ENCODE results near the gene SYTL3. TPM values are rescaled to one million over a fixed set of nuclear protein-coding genes. Genes with fewer than 3 reads are reported as not detected.

The SYTL3 gene
- total RNA-seq, 5 donors from 2014 or later (not counting 1 experiment from before 2014, with no cell fraction given) = 14.4 to 45.6 (median 22.9) TPM

- 97% methylated on average over 3 of the region's 7 CpGs for WGBS (ENCODE audit: insufficient coverage)
- no peak overlapping the region for H3K27ac Mint-ChIP-seq
- POLR2A ChIA-PET = interaction anchor here in 1 of 2 donors (0.5 kb wide), 1 partner anchor 271 kb away, joined by 3 read pairs; no protein-coding TSS in a partner anchor
- no peak overlapping the region for H3K4me3 Mint-ChIP-seq
- H3K27me3 Mint-ChIP-seq = no peaks in the 10 kb centered on the region
- no peak for ATAC-seq (replicated peaks in 1 of 4)
- Histone ChIP-seq H3K4me3 (ENCODE audit: control insufficient read depth in 1 of 2, extremely low read depth in 1 of 2, low read length in 1 of 2) (no peak overlapping the region), H3K27me3 (replicated peaks in 1 of 2; ENCODE audit: control insufficient read depth in 2 of 2, extremely low read depth in 1 of 2, insufficient read depth in 2 of 2, low read length in 1 of 2) (no peaks in the 10 kb centered on the region), H3K27ac (ENCODE audit: low read length) (no peak overlapping the region), H3K4me1 (ENCODE audit: control insufficient read depth in 1 of 2, extremely low read depth in 1 of 2, insufficient read depth in 2 of 2, low read length in 2 of 2) (no peaks in the 10 kb centered on the region), H3K36me3 (ENCODE audit: control insufficient read depth in 2 of 2, extremely low read depth in 1 of 2, insufficient read depth in 1 of 2, low read length in 1 of 2) (peaks cover 21 to 85% of the 10 kb centered on the region in 2 donors), H3K9me3 (no peaks in the 10 kb centered on the region)
- no peak for DNase-seq
- no peaks in the 10 kb centered on the region for H3K9me3 Mint-ChIP-seq
- H3K4me1 Mint-ChIP-seq = peaks cover 8 to 23% (median 8%) of the 10 kb centered on the region in 3 donors
- H3K36me3 Mint-ChIP-seq = peaks cover 59% of the 10 kb centered on the region
- CTCF ChIA-PET = no interaction called here
These were observed 42.9 kb upstream of the SYTL3 start for GRCh38 chr6:158606935-158607334.

- H3K4me1 Mint-ChIP-seq = peaks cover 7 to 23% (median 8%) of the 10 kb centered on the region in 3 donors
- H3K27me3 Mint-ChIP-seq = no peaks in the 10 kb centered on the region
- peaks cover 61% of the 10 kb centered on the region for H3K36me3 Mint-ChIP-seq
- no peaks in the 10 kb centered on the region for H3K9me3 Mint-ChIP-seq
- no peak overlapping the region for H3K4me3 ChIP-seq (ENCODE audit: control insufficient read depth in 1 of 2, extremely low read depth in 1 of 2, low read length in 1 of 2)
- ATAC-seq (replicated peaks in 1 of 4) (no peak), DNase-seq (no peak)
- ChIA-PET POLR2A (interaction anchor here in 1 of 2 donors (0.5 kb wide), 1 partner anchor 270 kb away, joined by 3 read pairs; no protein-coding TSS in a partner anchor), CTCF (no interaction called here)
- WGBS (ENCODE audit: insufficient coverage) = 96% methylated on average over 13 of the region's 14 CpGs
- H3K27ac ChIP-seq (ENCODE audit: low read length) = no peak overlapping the region
- no peaks in the 10 kb centered on the region for H3K4me1 ChIP-seq (ENCODE audit: control insufficient read depth in 1 of 2, extremely low read depth in 1 of 2, insufficient read depth in 2 of 2, low read length in 2 of 2)
- no peaks in the 10 kb centered on the region for H3K27me3 ChIP-seq (replicated peaks in 1 of 2; ENCODE audit: control insufficient read depth in 2 of 2, extremely low read depth in 1 of 2, insufficient read depth in 2 of 2, low read length in 1 of 2)
- H3K9me3 ChIP-seq = no peaks in the 10 kb centered on the region
- peaks cover 21 to 85% of the 10 kb centered on the region in 2 donors for H3K36me3 ChIP-seq (ENCODE audit: control insufficient read depth in 2 of 2, extremely low read depth in 1 of 2, insufficient read depth in 1 of 2, low read length in 1 of 2)
- H3K4me3 Mint-ChIP-seq = no peak overlapping the region
- H3K27ac Mint-ChIP-seq = no peak overlapping the region
These were observed 42.3 kb upstream of the SYTL3 start for GRCh38 chr6:158607411-158608170.

- H3K36me3 ChIP-seq (ENCODE audit: control insufficient read depth in 2 of 2, extremely low read depth in 1 of 2, insufficient read depth in 1 of 2, low read length in 1 of 2) = peaks cover 21 to 84% of the 10 kb centered on the region in 2 donors
- no peaks in the 10 kb centered on the region for H3K4me1 ChIP-seq (ENCODE audit: control insufficient read depth in 1 of 2, extremely low read depth in 1 of 2, insufficient read depth in 2 of 2, low read length in 2 of 2)
- POLR2A ChIA-PET = no interaction called here
- H3K27ac ChIP-seq (ENCODE audit: low read length) = no peak overlapping the region
- CTCF ChIA-PET = interaction anchor here (0.6 to 0.9 kb wide), 2 partner anchors 181 to 588 kb away, joined by 3 read pairs; no protein-coding TSS in a partner anchor
- no peaks in the 10 kb centered on the region for H3K27me3 ChIP-seq (replicated peaks in 1 of 2; ENCODE audit: control insufficient read depth in 2 of 2, extremely low read depth in 1 of 2, insufficient read depth in 2 of 2, low read length in 1 of 2)
- H3K9me3 ChIP-seq = no peaks in the 10 kb centered on the region
- no peak overlapping the region for H3K27ac Mint-ChIP-seq
- no peaks in the 10 kb centered on the region for H3K9me3 Mint-ChIP-seq
- no peak for ATAC-seq (replicated peaks in 1 of 4)
- no peak overlapping the region for H3K4me3 ChIP-seq (ENCODE audit: control insufficient read depth in 1 of 2, extremely low read depth in 1 of 2, low read length in 1 of 2)
- WGBS (ENCODE audit: insufficient coverage) = 96% methylated on average over 11 of the region's 12 CpGs
- peaks cover 62% of the 10 kb centered on the region for H3K36me3 Mint-ChIP-seq
- H3K27me3 Mint-ChIP-seq = no peaks in the 10 kb centered on the region
- no peak overlapping the region for H3K4me3 Mint-ChIP-seq
- H3K4me1 Mint-ChIP-seq = peaks cover 7 to 21% (median 8%) of the 10 kb centered on the region in 3 donors
- DNase-seq = no peak
These were observed 41.6 kb upstream of the SYTL3 start for GRCh38 chr6:158608221-158608620.

- Mint-ChIP-seq H3K36me3 (peaks cover 64% of the 10 kb centered on the region), H3K4me1 (peaks cover 2 to 11% (median 4%) of the 10 kb centered on the region in 3 donors), H3K4me3 (no peak overlapping the region), H3K27me3 (no peaks in the 10 kb centered on the region), H3K9me3 (no peaks in the 10 kb centered on the region), H3K27ac (no peak overlapping the region)
- Histone ChIP-seq H3K27ac (ENCODE audit: low read length) (no peak overlapping the region), H3K4me3 (ENCODE audit: control insufficient read depth in 1 of 2, extremely low read depth in 1 of 2, low read length in 1 of 2) (no peak overlapping the region), H3K9me3 (no peaks in the 10 kb centered on the region), H3K27me3 (replicated peaks in 1 of 2; ENCODE audit: control insufficient read depth in 2 of 2, extremely low read depth in 1 of 2, insufficient read depth in 2 of 2, low read length in 1 of 2) (no peaks in the 10 kb centered on the region), H3K36me3 (ENCODE audit: control insufficient read depth in 2 of 2, extremely low read depth in 1 of 2, insufficient read depth in 1 of 2, low read length in 1 of 2) (peaks cover 21 to 88% of the 10 kb centered on the region in 2 donors), H3K4me1 (ENCODE audit: control insufficient read depth in 1 of 2, extremely low read depth in 1 of 2, insufficient read depth in 2 of 2, low read length in 2 of 2) (no peaks in the 10 kb centered on the region)
- ChIA-PET CTCF (interaction anchor here in 1 of 2 donors (0.9 to 1.0 kb wide), 2 partner anchors 91 to 391 kb away, joined by 4 to 5 read pairs; no protein-coding TSS in a partner anchor), POLR2A (no interaction called here)
- no peak for ATAC-seq (replicated peaks in 1 of 4)
- WGBS (ENCODE audit: insufficient coverage) = 98% methylated on average over 9 of the region's 13 CpGs
- no peak for DNase-seq
These were observed 40.2 kb upstream of the SYTL3 start for GRCh38 chr6:158609455-158610155.

GRCh38 chr6:158610319-158610968 is 39.4 kb upstream of the SYTL3 start:
- peaks cover 0 to 8% (median 2%) of the 10 kb centered on the region in 3 donors for H3K4me1 Mint-ChIP-seq
- WGBS (ENCODE audit: insufficient coverage) = 67% methylated on average over 3 of the region's 9 CpGs
- no peak overlapping the region for H3K27ac Mint-ChIP-seq
- H3K4me1 ChIP-seq (ENCODE audit: control insufficient read depth in 1 of 2, extremely low read depth in 1 of 2, insufficient read depth in 2 of 2, low read length in 2 of 2) = no peaks in the 10 kb centered on the region
- H3K27ac ChIP-seq (ENCODE audit: low read length) = no peak overlapping the region
- H3K4me3 Mint-ChIP-seq = no peak overlapping the region
- CTCF ChIA-PET = no interaction called here
- H3K4me3 ChIP-seq (ENCODE audit: control insufficient read depth in 1 of 2, extremely low read depth in 1 of 2, low read length in 1 of 2) = no peak overlapping the region
- DNase-seq (no peak), ATAC-seq (replicated peaks in 1 of 4) (no peak)
- no peaks in the 10 kb centered on the region for H3K9me3 Mint-ChIP-seq
- H3K9me3 ChIP-seq = no peaks in the 10 kb centered on the region
- H3K27me3 Mint-ChIP-seq = no peaks in the 10 kb centered on the region
- POLR2A ChIA-PET = no interaction called here
- no peaks in the 10 kb centered on the region for H3K27me3 ChIP-seq (replicated peaks in 1 of 2; ENCODE audit: control insufficient read depth in 2 of 2, extremely low read depth in 1 of 2, insufficient read depth in 2 of 2, low read length in 1 of 2)
- H3K36me3 Mint-ChIP-seq = peaks cover 70% of the 10 kb centered on the region
- H3K36me3 ChIP-seq (ENCODE audit: control insufficient read depth in 2 of 2, extremely low read depth in 1 of 2, insufficient read depth in 1 of 2, low read length in 1 of 2) = peaks cover 17 to 84% of the 10 kb centered on the region in 2 donors

GRCh38 chr6:158611039-158611438 is 38.8 kb upstream of the SYTL3 start:
- no peaks in the 10 kb centered on the region for H3K4me1 ChIP-seq (ENCODE audit: control insufficient read depth in 1 of 2, extremely low read depth in 1 of 2, insufficient read depth in 2 of 2, low read length in 2 of 2)
- DNase-seq (no peak), ATAC-seq (replicated peaks in 1 of 4) (no peak)
- no peak overlapping the region for H3K4me3 ChIP-seq (ENCODE audit: control insufficient read depth in 1 of 2, extremely low read depth in 1 of 2, low read length in 1 of 2)
- peaks cover 75% of the 10 kb centered on the region for H3K36me3 Mint-ChIP-seq
- 100% methylated on average over 3 of the region's 3 CpGs for WGBS (ENCODE audit: insufficient coverage)
- no peak overlapping the region for H3K27ac ChIP-seq (ENCODE audit: low read length)
- H3K27me3 ChIP-seq (replicated peaks in 1 of 2; ENCODE audit: control insufficient read depth in 2 of 2, extremely low read depth in 1 of 2, insufficient read depth in 2 of 2, low read length in 1 of 2) = no peaks in the 10 kb centered on the region
- peaks cover 11 to 78% of the 10 kb centered on the region in 2 donors for H3K36me3 ChIP-seq (ENCODE audit: control insufficient read depth in 2 of 2, extremely low read depth in 1 of 2, insufficient read depth in 1 of 2, low read length in 1 of 2)
- H3K27me3 Mint-ChIP-seq = no peaks in the 10 kb centered on the region
- CTCF ChIA-PET = no interaction called here
- H3K9me3 ChIP-seq = no peaks in the 10 kb centered on the region
- H3K27ac Mint-ChIP-seq = peak overlapping the region in 1 of 2 donors; percentile 56
- POLR2A ChIA-PET = no interaction called here
- no peak overlapping the region for H3K4me3 Mint-ChIP-seq
- peaks cover 0 to 5% (median 2%) of the 10 kb centered on the region in 3 donors for H3K4me1 Mint-ChIP-seq
- no peaks in the 10 kb centered on the region for H3K9me3 Mint-ChIP-seq

All from T-cell (primary cell).